Suprapubic skin (tissue), 4 donors: Measurements from ENCODE around the gene ADCY6. TPM values are rescaled to one million over a fixed set of nuclear protein-coding genes. Genes with fewer than 3 reads are reported as not detected.

Experiments used
- DNase-seq, 2 donors: peaks; one replicate each; pipeline ENCODE4 v3.0.0-alpha.2; 2019; ENCODE audit warnings: low spot score in 2 of 2
- H3K27ac ChIP-seq: fragments of 200-600 bp; sonication (generic); one replicate; pipeline ENCODE4 v1.5.1; 2019
- H3K27me3 ChIP-seq: fragments of 200-600 bp; sonication (generic); one replicate; pipeline ENCODE4 v1.5.1; 2019
- H3K36me3 ChIP-seq: fragments of 200-600 bp; sonication (generic); one replicate; pipeline ENCODE4 v1.5.1; 2019
- H3K4me1 ChIP-seq: fragments of 200-600 bp; sonication (generic); one replicate; pipeline ENCODE4 v1.5.1; 2019
- H3K4me3 ChIP-seq: fragments of 200-600 bp; sonication (generic); one replicate; pipeline ENCODE4 v1.5.1; 2019; ENCODE audit warnings: mild to moderate bottlenecking
- H3K9me3 ChIP-seq: fragments of 200-600 bp; sonication (generic); one replicate; pipeline ENCODE4 v1.5.1; 2019
- CTCF ChIP-seq, 2 donors: fragments of 200-600 bp in 1 of 2; fragments of 450-650 bp in 1 of 2; sonication (generic) in 1 of 2; IDR thresholded peaks; one replicate each; pipeline ENCODE4 v1.5.1; 2016 to 2019; ENCODE audit warnings: antibody characterized with exemption in 2 of 2, mild to moderate bottlenecking in 1 of 2, moderate library complexity in 1 of 2
- EP300 ChIP-seq: sonication (generic); formaldehyde crosslinking; IDR thresholded peaks from one replicate; pipeline ENCODE4 v1.6.1; 2017; ENCODE audit warnings: antibody characterized with exemption
- POLR2A ChIP-seq, 2 donors: fragments of 450-650 bp; IDR thresholded peaks; one replicate each; pipeline ENCODE4 v1.6.1; 2017; ENCODE audit warnings: antibody characterized with exemption in 2 of 2, mild to moderate bottlenecking in 2 of 2, moderate library complexity in 2 of 2
- POLR2AphosphoS5 ChIP-seq, 3 donors: sonication (generic); formaldehyde crosslinking; IDR thresholded peaks; one replicate each; pipeline ENCODE4 v1.6.1; 2017; ENCODE audit warnings: antibody characterized with exemption in 3 of 3
- WGBS: methylation state at CpG from one replicate; pipeline ENCODE4 v1.1.5; 2018; 5-methylcytosine and 5-hydroxymethylcytosine counted together
- total RNA-seq, 4 donors: library from RNA; depleted of rRNA; stranded (reverse); fragments of >200 nt; gene quantifications; one replicate each; pipeline ENCODE4 v1.1.0, GENCODE V29; 2016

The ADCY6 gene
- total RNA-seq, 4 donors from 2014 or later: 11.2 to 48.4 (median 19.0) TPM

- WGBS: 90% methylated on average over 4 of the region's 5 CpGs
- TF ChIP-seq POLR2AphosphoS5 (IDR thresholded peaks at IDR 0.05) (no peak), EP300 (no peak), POLR2A (IDR thresholded peaks at IDR 0.05) (no peak)
- Histone ChIP-seq H3K9me3 (no peaks in the 10 kb centered on the region), H3K27ac (no peak overlapping the region), H3K27me3 (no peaks in the 10 kb centered on the region), H3K4me1 (no peaks in the 10 kb centered on the region), H3K4me3 (no peak overlapping the region), H3K36me3 (peaks cover 76% of the 10 kb centered on the region)
- DNase-seq: no peak
Measured at GRCh38 chr12:48773686-48774085, 15.2 kb downstream of the ADCY6 start.

GRCh38 chr12:48771588-48772112 lies 17.2 kb downstream of the ADCY6 start:
- 93% methylated on average over 7 of the region's 13 CpGs for WGBS
- DNase-seq: no peak
- peaks cover 5% of the 10 kb centered on the region for H3K4me1 ChIP-seq
- TF ChIP-seq POLR2AphosphoS5 (IDR thresholded peaks at IDR 0.05) (no peak), EP300 (no peak), POLR2A (IDR thresholded peaks at IDR 0.05) (no peak), CTCF (IDR thresholded peaks at IDR 0.05) (no peak)
- H3K9me3 ChIP-seq: no peaks in the 10 kb centered on the region
- H3K36me3 ChIP-seq: peaks cover 87% of the 10 kb centered on the region
- H3K27ac ChIP-seq: no peak overlapping the region
- no peak overlapping the region for H3K4me3 ChIP-seq
- no peaks in the 10 kb centered on the region for H3K27me3 ChIP-seq

- Histone ChIP-seq H3K36me3 (peaks cover 84% of the 10 kb centered on the region), H3K4me1 (peaks cover 9% of the 10 kb centered on the region)
- WGBS: 91% methylated on average over 10 of the region's 10 CpGs
Measured at GRCh38 chr12:48770756-48771155, 18.1 kb downstream of the ADCY6 start.

GRCh38 chr12:48768736-48769135 lies 20.2 kb downstream of the ADCY6 start:
- Histone ChIP-seq H3K4me3 (no peak overlapping the region), H3K36me3 (peaks cover 72% of the 10 kb centered on the region), H3K4me1 (peaks cover 9% of the 10 kb centered on the region), H3K9me3 (no peaks in the 10 kb centered on the region), H3K27ac (no peak overlapping the region), H3K27me3 (no peaks in the 10 kb centered on the region)
- WGBS: 92% methylated on average over 2 of the region's 9 CpGs
- TF ChIP-seq POLR2AphosphoS5 (IDR thresholded peaks at IDR 0.05): no peak
- no peak for TF ChIP-seq POLR2A (IDR thresholded peaks at IDR 0.05)
- TF ChIP-seq CTCF (IDR thresholded peaks at IDR 0.05): no peak
- no peak for TF ChIP-seq EP300
- no peak for DNase-seq

More at GRCh38 chr12:48770756-48771155, 18.1 kb downstream of the ADCY6 start:
- Histone ChIP-seq H3K27me3 (no peaks in the 10 kb centered on the region), H3K27ac (no peak overlapping the region), H3K4me3 (no peak overlapping the region), H3K9me3 (no peaks in the 10 kb centered on the region)
- no peak for TF ChIP-seq EP300
- TF ChIP-seq POLR2AphosphoS5 (IDR thresholded peaks at IDR 0.05): no peak
- TF ChIP-seq POLR2A (IDR thresholded peaks at IDR 0.05): no peak
- no peak for DNase-seq

- no peak for DNase-seq
- Histone ChIP-seq H3K27ac (no peak overlapping the region), H3K9me3 (no peaks in the 10 kb centered on the region), H3K4me3 (no peak overlapping the region), H3K36me3 (peaks cover 66% of the 10 kb centered on the region), H3K27me3 (no peaks in the 10 kb centered on the region), H3K4me1 (peaks cover 9% of the 10 kb centered on the region)
- TF ChIP-seq CTCF (IDR thresholded peaks at IDR 0.05) (no peak), POLR2A (IDR thresholded peaks at IDR 0.05) (no peak), POLR2AphosphoS5 (IDR thresholded peaks at IDR 0.05) (no peak), EP300 (no peak)
- WGBS: 79% methylated on average over 2 of the region's 2 CpGs
Measured at GRCh38 chr12:48768147-48768546, 20.7 kb downstream of the ADCY6 start.

- 76% methylated on average over 3 of the region's 6 CpGs for WGBS
- Histone ChIP-seq H3K27ac (no peak overlapping the region), H3K27me3 (no peaks in the 10 kb centered on the region), H3K4me3 (no peak overlapping the region), H3K36me3 (peaks cover 59% of the 10 kb centered on the region), H3K4me1 (peaks cover 9% of the 10 kb centered on the region), H3K9me3 (no peaks in the 10 kb centered on the region)
- no peak for TF ChIP-seq EP300
- no peak for TF ChIP-seq POLR2AphosphoS5 (IDR thresholded peaks at IDR 0.05)
- no peak for TF ChIP-seq CTCF (IDR thresholded peaks at IDR 0.05)
- no peak for TF ChIP-seq POLR2A (IDR thresholded peaks at IDR 0.05)
- DNase-seq: no peak
Measured at GRCh38 chr12:48767521-48767920, 21.4 kb downstream of the ADCY6 start.
